HPDE6-E6E7 (cell line): ENCODE data around the gene CPNE9.

ENCODE experiments used
- DNase-seq: peaks from one replicate; pipeline ENCODE4 v3.0.0; 2011; ENCODE audit warnings: missing footprints; ENCODE audit errors: extremely low spot score

Gene CPNE9

GRCh38 chr3:9686703-9687102 is 16.9 kb upstream of the CPNE9 start:
- DNase-seq: no peak

- no peak for DNase-seq
Measured at GRCh38 chr3:9687514-9687913, 16.1 kb upstream of the CPNE9 start.

DNA sequence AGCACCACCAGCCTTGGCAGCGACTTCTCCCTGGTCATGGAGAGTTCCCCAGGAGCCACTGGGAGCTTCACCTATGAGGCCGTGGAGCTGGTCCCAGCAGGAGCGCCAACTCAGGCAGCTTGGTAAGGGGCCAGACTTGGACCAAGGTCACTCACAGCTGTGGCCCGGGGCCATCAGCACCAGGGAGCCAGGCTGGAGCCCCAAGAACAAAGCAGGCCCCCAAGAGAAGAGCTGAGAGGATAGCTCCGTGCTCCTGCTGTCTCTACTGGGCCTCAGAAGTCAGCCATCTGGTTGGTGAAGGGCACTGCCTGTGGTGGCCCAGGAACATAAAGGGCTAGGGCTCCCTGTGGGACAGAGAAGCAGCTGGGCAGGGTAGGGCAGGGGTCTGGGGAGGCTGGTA is 14.7 kb upstream of the CPNE9 start:
- no peak for DNase-seq

GRCh38 chr3:9689757-9690156 is 13.9 kb upstream of the CPNE9 start:
- DNase-seq: no peak

DNA sequence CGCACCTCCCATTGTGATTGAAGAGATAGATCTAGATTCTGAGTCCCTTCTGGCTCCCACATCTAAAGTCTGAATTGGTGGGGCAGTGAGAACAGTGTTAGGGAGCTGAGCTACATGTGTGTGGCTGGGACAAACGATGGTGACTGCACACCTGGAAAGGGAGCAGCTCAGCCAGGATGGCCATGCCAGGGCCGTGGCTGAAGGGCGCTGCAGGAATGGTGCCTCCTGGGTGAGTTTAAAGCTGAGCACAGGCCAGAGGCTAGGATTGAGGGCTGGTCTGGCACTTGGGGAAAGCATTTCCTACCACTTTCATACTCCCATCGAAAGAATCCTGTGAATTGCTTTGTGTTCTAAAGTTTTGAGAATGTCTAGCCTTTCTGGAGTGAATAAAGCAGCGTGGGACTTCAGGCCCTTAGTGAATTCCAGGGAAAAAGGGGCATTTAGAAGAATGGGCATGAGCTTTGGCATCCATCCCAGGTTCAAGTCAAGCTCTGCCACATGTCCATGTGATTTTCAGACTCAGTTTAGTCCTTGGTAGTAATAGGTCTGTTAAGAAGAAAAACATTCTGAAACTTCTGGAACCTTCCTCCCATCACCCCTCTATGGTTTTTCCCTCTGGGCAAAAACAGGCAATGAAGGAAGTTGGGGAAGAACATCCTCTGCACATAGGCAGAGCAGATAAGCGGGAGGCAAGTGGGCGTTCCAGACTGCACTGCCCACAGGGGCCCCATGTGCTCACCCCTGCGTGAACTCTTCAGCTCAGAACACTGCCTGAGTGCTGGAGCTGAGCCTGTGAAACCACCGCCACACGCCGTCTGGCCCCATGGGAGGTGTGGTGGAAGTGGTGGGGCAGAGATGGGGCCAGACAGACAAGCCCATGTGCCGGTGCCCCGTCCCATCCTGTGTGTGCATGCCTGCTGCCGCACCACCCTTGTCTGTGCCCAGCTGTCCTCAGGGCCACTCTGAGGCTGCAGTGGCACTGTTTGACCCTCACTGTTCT is 12.9 kb upstream of the CPNE9 start:
- no peak for DNase-seq

DNA sequence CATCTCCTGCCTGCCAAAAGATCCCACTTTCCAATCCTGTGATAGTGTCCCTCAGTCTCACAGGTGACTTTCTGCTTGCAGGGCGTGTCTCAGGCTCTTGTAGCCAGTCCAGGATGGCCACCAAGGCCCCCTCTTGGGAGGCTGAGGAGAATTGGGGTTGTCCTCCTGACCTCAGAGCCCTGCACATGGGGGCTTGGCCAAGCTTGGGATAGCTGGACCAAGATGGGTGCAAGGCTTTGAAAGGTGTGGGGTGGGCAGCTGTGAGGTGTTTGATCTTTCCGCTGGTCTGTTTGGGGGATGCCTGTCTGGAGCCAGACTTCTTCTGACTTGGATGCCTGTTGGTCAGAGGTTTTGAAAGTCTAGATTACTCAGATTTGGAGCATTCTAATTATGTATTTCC is 12.0 kb upstream of the CPNE9 start:
- DNase-seq: no peak

- DNase-seq: no peak
Measured at GRCh38 chr3:9692416-9692815, 11.2 kb upstream of the CPNE9 start.

DNA sequence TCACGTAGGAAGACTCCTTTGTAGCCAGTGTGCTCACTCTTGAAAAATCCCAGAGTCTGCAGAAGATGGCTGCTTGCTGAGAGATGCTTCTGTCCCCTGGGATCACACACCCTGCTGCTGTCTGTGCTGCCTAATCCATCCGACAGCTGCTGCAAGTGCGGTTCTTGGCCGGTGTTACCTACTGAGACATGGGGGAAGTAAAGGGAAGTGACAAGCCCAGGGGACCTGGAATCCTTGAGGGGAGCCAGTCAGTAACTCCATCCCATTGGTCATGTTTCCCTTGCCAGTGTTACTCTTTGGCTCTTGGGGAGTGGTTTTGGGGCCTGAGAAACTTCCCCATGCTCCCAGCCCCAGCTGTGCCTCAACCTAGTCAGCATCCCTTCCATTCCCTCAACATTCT is 8.3 kb upstream of the CPNE9 start:
- DNase-seq: no peak

GRCh38 chr3:9695746-9696145 is 7.9 kb upstream of the CPNE9 start:
- DNase-seq: no peak

GRCh38 chr3:9696480-9697220 is 7.0 kb upstream of the CPNE9 start:
- DNase-seq: no peak

GRCh38 chr3:9697892-9698291 is 5.7 kb upstream of the CPNE9 start:
- DNase-seq: no peak

DNA sequence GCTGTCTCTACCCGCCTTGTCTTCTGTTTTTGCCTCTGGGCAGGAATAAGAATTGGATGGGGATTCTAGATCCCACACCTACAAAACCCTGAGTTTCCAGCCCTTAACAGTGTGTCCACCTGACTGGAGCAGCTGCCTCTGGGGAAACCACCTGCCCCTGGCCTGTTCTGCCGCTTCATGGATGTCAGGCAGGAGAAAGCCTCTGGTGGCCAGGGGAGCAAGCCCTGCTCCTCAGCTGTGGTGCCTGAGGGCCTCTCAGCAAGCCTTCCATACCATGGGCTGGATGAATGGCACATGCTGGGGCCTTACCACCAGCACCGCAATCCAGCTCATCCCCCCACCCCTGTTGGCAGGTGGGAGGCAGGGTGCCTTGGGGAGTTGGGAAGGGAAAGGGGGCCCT is 5.3 kb upstream of the CPNE9 start:
- no peak for DNase-seq

DNA sequence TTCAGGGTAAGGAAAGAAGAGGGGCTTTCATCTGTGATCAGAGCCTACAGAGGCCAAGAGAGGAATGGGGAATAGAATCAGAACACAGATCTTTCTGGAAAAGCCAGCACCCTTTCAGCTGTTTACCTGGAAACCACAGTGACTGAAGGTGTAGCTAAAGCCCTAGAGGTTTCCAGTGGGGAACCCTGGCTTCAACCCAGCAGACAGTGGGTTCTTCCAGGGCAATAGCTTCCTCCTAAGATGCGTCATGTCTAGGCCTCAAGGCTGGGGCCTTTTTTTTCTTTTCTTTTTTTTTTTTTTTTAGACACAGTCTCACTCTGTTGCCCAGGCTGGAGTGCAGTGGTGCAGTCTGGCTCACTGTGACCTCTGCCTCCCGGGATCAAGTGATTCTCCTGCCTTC is 3.1 kb upstream of the CPNE9 start:
- DNase-seq: no peak

- DNase-seq: no peak
Measured at GRCh38 chr3:9701006-9701405, 2.6 kb upstream of the CPNE9 start.

- no peak for DNase-seq
Measured at GRCh38 chr3:9701711-9702110, 1.9 kb upstream of the CPNE9 start.

GRCh38 chr3:9703240-9703639 is 393 bp upstream of the CPNE9 start:
- no peak for DNase-seq

- DNase-seq: peak; percentile 14
Measured at GRCh38 chr3:9704347-9705322, 1.0 kb downstream of the CPNE9 start.

DNA sequence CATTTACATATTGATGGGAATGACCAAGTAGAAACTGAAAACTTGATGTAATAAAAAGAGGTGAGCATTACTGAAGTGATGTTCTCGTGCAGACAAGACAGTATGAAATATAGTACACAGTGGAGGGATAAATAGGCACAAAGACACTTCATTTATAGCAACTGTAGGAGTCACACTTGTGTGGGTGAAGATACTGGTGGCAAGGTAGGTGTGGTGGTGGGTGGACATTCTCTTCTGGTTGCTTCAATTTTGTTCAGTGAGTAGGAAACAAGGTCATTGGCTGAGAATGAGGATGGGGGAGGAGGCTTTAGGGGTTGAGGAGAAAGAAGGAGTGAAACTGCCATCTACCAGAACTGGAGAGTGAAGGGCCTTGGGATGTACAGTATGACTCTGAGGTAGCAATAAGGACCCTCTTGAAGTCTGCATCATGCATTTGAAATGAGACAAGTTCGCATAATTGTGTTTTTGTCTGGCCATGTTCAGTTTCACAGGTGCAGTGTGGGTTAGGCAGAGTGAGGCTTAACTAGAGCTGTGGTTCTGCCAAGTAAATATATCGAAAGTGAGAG is 6.6 kb downstream of the CPNE9 start:
- no peak for DNase-seq

DNA sequence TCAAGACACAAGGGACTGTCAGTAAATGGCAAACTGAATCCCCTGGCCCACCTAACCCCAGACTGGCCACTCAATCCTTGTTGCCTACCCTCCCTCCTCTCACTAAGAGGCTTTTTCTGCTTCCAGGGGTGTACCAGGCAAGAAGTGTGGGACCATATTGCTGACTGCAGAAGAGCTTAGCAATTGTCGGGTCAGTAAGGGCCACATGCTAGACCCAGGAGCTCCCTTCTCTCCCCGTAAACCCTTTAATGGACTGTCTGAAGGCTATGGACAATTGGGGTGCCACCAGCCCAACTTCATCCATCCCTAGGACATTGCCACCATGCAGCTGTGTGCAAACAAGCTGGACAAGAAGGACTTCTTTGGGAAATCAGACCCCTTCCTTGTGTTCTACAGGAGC is 8.8 kb downstream of the CPNE9 start:
- DNase-seq: no peak

- DNase-seq: no peak
Measured at GRCh38 chr3:9713142-9713541, 9.5 kb downstream of the CPNE9 start.

GRCh38 chr3:9715136-9715535 is 11.5 kb downstream of the CPNE9 start:
- no peak for DNase-seq
